ENCODE measurements around the gene RBMS1. TPM values are rescaled to one million over a fixed set of nuclear protein-coding genes. Genes with fewer than 3 reads are reported as not detected.

RBMS1 gene
- total RNA-seq, 1 experiment from 2014 or later = 38.8 TPM

DNA sequence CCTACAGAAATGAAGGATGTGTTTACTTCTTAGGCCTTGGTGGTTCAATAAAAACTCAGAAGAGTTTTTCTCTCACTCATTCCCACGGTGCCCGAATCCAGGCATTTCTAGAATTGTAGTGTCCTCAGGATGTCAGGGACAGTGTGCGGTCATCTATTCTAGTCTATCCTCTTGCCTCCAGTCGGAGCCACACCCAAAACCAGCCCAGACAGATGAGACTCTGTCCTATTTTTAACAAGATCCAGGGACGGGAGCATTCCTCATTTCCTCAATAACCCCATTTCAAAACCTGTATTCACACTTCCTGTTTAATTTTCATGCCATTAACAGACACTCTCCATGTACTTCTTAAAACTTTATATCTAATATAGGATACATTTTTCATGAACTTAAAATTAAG lies 11.6 kb upstream of the RBMS1 start:
- no TSS peak for BruUV-seq (replicated peaks)
- Histone ChIP-seq H3K9ac (ENCODE audit: low read length) (no peak overlapping the region), H3K9me2 (replicated peaks; ENCODE audit: low read length) (no peaks in the 10 kb centered on the region), H3K27ac (ENCODE audit: low read length) (no peak overlapping the region), H3F3A (ENCODE audit: low read length, unreplicated experiment) (no peaks in the 10 kb centered on the region), H3K36me3 (ENCODE audit: low read depth, low read length) (no peaks in the 10 kb centered on the region), H3K27me3 (ENCODE audit: low read length) (no peaks in the 10 kb centered on the region), H4K20me1 (ENCODE audit: low read length) (no peaks in the 10 kb centered on the region), H3K9me3 (ENCODE audit: low read length) (no peaks in the 10 kb centered on the region), H3K4me3 (ENCODE audit: low read length) (no peak overlapping the region), H3K79me2 (ENCODE audit: low read length) (no peaks in the 10 kb centered on the region), H3K4me1 (ENCODE audit: insufficient read depth, low read length) (peaks cover 7% of the 10 kb centered on the region; the same call in 1 of the 2 replicates), H2AFZ (ENCODE audit: low read length) (no peak overlapping the region), H3K4me2 (ENCODE audit: low read length) (no peak overlapping the region)
- CTCF ChIA-PET = no interaction called here
- ATAC-seq (peak; percentile 46; the same call in 1 of the 2 replicates), DNase-seq (peak; percentile 7)
- intact Hi-C loops (cut with micrococcal nuclease) = no loop called here
- TF ChIP-seq, protein P1, sequence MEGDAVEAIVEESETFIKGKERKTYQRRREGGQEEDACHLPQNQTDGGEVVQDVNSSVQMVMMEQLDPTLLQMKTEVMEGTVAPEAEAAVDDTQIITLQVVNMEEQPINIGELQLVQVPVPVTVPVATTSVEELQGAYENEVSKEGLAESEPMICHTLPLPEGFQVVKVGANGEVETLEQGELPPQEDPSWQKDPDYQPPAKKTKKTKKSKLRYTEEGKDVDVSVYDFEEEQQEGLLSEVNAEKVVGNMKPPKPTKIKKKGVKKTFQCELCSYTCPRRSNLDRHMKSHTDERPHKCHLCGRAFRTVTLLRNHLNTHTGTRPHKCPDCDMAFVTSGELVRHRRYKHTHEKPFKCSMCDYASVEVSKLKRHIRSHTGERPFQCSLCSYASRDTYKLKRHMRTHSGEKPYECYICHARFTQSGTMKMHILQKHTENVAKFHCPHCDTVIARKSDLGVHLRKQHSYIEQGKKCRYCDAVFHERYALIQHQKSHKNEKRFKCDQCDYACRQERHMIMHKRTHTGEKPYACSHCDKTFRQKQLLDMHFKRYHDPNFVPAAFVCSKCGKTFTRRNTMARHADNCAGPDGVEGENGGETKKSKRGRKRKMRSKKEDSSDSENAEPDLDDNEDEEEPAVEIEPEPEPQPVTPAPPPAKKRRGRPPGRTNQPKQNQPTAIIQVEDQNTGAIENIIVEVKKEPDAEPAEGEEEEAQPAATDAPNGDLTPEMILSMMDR (conservative IDR thresholded peaks at IDR 0.05; ENCODE audit: low read depth, low read length) = no peak
- TF ChIP-seq EZH2phosphoT487 (IDR thresholded peaks at IDR 0.05; ENCODE audit: borderline replicate concordance, low read length) = no peak
- no peak for TF ChIP-seq EZH2 (IDR thresholded peaks at IDR 0.05; ENCODE audit: low read length, unreplicated experiment)
- POLR2A ChIA-PET (ENCODE audit: unreplicated experiment) = no interaction called here

DNA sequence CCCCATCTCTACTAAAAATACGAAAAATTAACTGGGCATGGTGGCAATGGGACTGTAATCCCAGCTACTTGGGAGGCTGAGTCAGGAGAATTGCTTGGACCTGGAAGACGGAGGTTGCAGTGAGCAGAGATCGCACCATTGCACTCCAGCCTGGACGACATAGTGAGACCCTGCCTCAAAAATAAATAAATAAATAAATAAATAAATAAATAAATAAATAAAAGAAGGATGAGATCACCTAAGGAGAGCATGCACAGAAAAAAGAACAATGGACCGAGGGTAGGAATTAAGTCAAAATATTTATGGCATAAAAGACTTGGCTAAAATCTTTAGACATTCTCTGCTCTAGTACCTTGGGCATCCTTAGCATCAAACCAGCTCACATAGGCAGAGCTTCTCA lies 8.9 kb upstream of the RBMS1 start:
- POLR2A ChIA-PET (ENCODE audit: unreplicated experiment) = no interaction called here
- no peak for ATAC-seq
- BruUV-seq (replicated peaks) = no TSS peak

DNA sequence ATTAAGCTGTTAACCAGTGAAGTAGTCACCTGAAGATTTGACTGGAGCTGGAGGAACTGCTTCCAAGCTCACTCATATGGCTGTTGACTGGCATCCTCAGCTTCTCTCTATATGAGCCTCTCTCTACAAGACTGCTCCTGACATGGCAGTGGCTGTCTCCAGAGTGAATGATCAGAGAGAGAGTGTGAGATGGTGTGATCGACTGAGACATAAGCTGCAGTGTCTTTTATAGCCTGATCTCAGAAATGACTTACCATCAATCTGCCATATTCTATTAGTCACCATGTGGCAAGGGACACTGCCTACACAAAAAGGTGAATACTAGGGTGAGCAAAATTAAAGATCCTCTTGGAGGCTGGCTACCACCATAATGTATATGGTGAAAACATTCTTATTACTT lies 7.8 kb upstream of the RBMS1 start:
- no peaks in the 10 kb centered on the region for H3F3A ChIP-seq (ENCODE audit: low read length, unreplicated experiment)
- no peak for TF ChIP-seq EZH2phosphoT487 (IDR thresholded peaks at IDR 0.05; ENCODE audit: borderline replicate concordance, low read length)
- TF ChIP-seq, protein P1 (conservative IDR thresholded peaks at IDR 0.05; ENCODE audit: low read depth, low read length) = no peak
- no peak for TF ChIP-seq EZH2 (IDR thresholded peaks at IDR 0.05; ENCODE audit: low read length, unreplicated experiment)
- intact Hi-C loops (cut with micrococcal nuclease) = no loop called here
- no peaks in the 10 kb centered on the region for H3K79me2 ChIP-seq (ENCODE audit: low read length)
- CTCF ChIA-PET = no interaction called here
- H3K4me1 ChIP-seq (ENCODE audit: insufficient read depth, low read length) = peaks cover 7% of the 10 kb centered on the region; the same call in 1 of the 2 replicates
- H3K9me3 ChIP-seq (ENCODE audit: low read length) = no peaks in the 10 kb centered on the region
- DNase-seq (no peak), ATAC-seq (no peak)
- no peak overlapping the region for H3K4me3 ChIP-seq (ENCODE audit: low read length)
- POLR2A ChIA-PET (ENCODE audit: unreplicated experiment) = no interaction called here
- H3K36me3 ChIP-seq (ENCODE audit: low read depth, low read length) = no peaks in the 10 kb centered on the region
- no peak overlapping the region for H2AFZ ChIP-seq (ENCODE audit: low read length)
- H4K20me1 ChIP-seq (ENCODE audit: low read length) = no peaks in the 10 kb centered on the region
- BruUV-seq (replicated peaks) = no TSS peak
- no peak overlapping the region for H3K27ac ChIP-seq (ENCODE audit: low read length)
- no peak overlapping the region for H3K9ac ChIP-seq (ENCODE audit: low read length)
- H3K27me3 ChIP-seq (ENCODE audit: low read length) = no peaks in the 10 kb centered on the region
- no peaks in the 10 kb centered on the region for H3K9me2 ChIP-seq (replicated peaks; ENCODE audit: low read length)
- no peak overlapping the region for H3K4me2 ChIP-seq (ENCODE audit: low read length)

More for the DNA sequence above, 8.9 kb upstream of the RBMS1 start:
- no peak for DNase-seq
- no peaks in the 10 kb centered on the region for H3F3A ChIP-seq (ENCODE audit: low read length, unreplicated experiment)
- H3K27me3 ChIP-seq (ENCODE audit: low read length) = no peaks in the 10 kb centered on the region
- no peaks in the 10 kb centered on the region for H4K20me1 ChIP-seq (ENCODE audit: low read length)
- no peak for TF ChIP-seq EZH2 (IDR thresholded peaks at IDR 0.05; ENCODE audit: low read length, unreplicated experiment)
- no peak for TF ChIP-seq EZH2phosphoT487 (IDR thresholded peaks at IDR 0.05; ENCODE audit: borderline replicate concordance, low read length)
- TF ChIP-seq, protein P1 (conservative IDR thresholded peaks at IDR 0.05; ENCODE audit: low read depth, low read length) = no peak
- CTCF ChIA-PET = no interaction called here
- H3K27ac ChIP-seq (ENCODE audit: low read length) = no peak overlapping the region
- H3K9me3 ChIP-seq (ENCODE audit: low read length) = no peaks in the 10 kb centered on the region
- no peak overlapping the region for H3K4me2 ChIP-seq (ENCODE audit: low read length)
- H3K9ac ChIP-seq (ENCODE audit: low read length) = no peak overlapping the region
- H3K36me3 ChIP-seq (ENCODE audit: low read depth, low read length) = no peaks in the 10 kb centered on the region
- H2AFZ ChIP-seq (ENCODE audit: low read length) = no peak overlapping the region
- H3K79me2 ChIP-seq (ENCODE audit: low read length) = no peaks in the 10 kb centered on the region
- H3K4me1 ChIP-seq (ENCODE audit: insufficient read depth, low read length) = peaks cover 7% of the 10 kb centered on the region; the same call in 1 of the 2 replicates
- H3K4me3 ChIP-seq (ENCODE audit: low read length) = no peak overlapping the region
- intact Hi-C loops (cut with micrococcal nuclease) = no loop called here
- H3K9me2 ChIP-seq (replicated peaks; ENCODE audit: low read length) = no peaks in the 10 kb centered on the region
